ENCODE data around the gene ZNF423.

ZNF423 gene

GRCh38 chr16:49455991-49456745 is 399.7 kb downstream of the ZNF423 start:
- no peak for DNase-seq (ENCODE audit: low spot score)

DNA sequence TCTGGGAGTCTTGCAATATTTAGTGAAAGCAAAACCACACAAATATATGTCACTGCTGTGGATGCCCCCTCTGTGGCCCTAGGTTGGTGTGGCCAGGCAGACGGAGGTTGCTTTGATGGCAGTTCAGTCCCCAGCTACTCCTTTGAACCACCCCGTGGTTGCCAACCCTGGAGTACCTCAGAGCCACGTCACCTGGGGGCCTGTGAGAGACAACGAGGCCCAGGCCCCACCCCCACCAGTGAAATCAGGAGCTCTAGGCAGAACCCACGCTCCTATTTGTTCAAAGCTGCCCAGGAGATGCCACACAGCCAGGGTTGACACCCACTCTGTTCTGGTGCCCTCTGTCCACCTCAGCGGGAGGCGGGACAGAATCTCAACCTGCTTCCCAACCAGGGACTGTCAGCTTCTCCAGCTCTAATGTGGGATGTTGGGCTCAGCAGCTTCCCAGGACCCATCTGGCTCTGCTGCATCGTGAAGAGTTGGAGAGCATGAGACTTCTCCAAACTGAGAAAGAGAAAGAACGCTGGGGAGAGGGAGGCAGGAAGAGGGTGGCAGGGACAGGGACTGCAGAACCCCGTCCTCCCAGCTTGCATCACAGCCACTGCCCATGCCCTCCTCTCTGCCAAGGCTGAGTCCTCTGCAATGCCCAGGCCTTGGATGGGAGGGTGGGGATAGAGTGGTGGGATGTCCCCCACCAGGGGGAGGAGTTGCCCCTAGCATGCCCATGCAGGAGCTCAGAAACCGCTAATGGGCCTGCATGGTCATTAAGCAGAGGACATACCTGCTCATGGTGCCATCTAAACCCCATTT is 400.5 kb downstream of the ZNF423 start:
- DNase-seq (ENCODE audit: low spot score) = no peak

- no peak for DNase-seq (ENCODE audit: low spot score)
Observed at GRCh38 chr16:49454426-49455180, 401.3 kb downstream of the ZNF423 start.

GRCh38 chr16:49453983-49454382 is 401.9 kb downstream of the ZNF423 start:
- DNase-seq (ENCODE audit: low spot score) = no peak

DNA sequence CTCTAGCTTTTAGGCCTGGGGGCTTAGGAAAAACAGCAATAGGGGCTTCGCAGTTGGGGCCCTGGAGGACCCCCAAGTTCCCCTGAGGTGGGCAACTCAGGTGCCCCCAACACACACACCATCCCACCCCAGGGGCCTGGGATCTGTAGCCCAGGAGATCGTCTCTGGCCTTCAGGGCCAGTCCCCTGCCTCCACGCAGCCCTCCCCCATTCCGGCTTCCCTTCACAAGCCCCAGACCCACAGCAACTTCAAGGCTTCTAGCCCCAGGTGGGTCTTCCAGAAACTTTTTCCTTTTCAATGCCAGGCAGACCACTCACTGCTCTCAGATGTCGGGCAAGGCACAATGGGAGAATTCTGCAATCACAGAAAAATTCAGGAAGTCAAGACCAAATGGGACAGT is 402.9 kb downstream of the ZNF423 start:
- no peak for DNase-seq (ENCODE audit: low spot score)

DNA sequence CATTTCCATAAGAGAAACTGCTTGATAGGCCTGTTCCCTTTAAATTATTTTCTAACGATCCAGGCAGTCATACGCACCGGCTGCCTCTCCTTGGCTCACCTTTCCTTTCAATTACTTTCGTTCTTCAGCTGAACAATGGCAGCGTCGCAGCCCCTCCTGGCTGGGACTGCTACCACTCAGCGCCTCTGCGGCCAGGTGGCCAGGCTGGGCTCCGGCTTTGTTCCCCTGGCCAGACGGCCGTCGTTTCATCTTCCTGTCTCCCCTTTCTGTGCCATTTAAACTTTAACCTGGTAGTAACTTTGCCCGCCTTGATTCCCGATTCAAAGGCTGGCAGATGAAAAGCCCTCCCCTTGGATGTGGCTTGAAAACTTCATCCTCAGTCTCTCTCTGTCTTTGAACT is 403.3 kb downstream of the ZNF423 start:
- no peak for DNase-seq (ENCODE audit: low spot score)

GRCh38 chr16:49452108-49452507 is 403.8 kb downstream of the ZNF423 start:
- no peak for DNase-seq (ENCODE audit: low spot score)

- no peak for DNase-seq (ENCODE audit: low spot score)
Observed at GRCh38 chr16:49446805-49447204, 409.1 kb downstream of the ZNF423 start.

GRCh38 chr16:49443576-49443975 is 412.3 kb downstream of the ZNF423 start:
- DNase-seq (ENCODE audit: low spot score) = no peak

GRCh38 chr16:49442805-49443204 is 413.1 kb downstream of the ZNF423 start:
- DNase-seq (ENCODE audit: low spot score) = no peak

DNA sequence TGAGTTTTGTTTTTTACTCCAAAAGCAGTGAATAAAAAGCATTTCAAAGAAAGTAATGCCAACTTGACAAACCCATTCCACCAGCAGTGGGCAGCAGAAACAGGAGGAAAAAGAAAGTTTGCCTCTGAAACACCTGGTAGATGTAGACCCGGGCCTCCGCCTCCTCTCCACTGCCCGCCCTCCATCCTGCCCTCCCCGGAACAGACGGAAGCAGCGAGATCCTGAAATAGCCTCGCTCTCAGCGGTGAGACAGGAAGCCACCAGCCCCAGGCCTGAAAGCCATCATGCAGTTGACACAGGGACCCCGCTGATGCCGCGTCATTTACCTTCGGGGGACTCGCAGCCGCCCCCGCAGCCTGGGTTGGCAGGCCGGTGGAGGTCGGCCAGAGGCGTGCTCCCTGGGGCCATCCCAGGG is 414.5 kb downstream of the ZNF423 start:
- DNase-seq (ENCODE audit: low spot score) = peak; percentile 54

- DNase-seq (ENCODE audit: low spot score) = no peak
Observed at GRCh38 chr16:49440156-49441065, 415.5 kb downstream of the ZNF423 start.

- no peak for DNase-seq (ENCODE audit: low spot score)
Observed at GRCh38 chr16:49439676-49440075, 416.2 kb downstream of the ZNF423 start.

GRCh38 chr16:49439050-49439449 is 416.9 kb downstream of the ZNF423 start:
- no peak for DNase-seq (ENCODE audit: low spot score)

All from activated CD4-positive, alpha-beta T cell treated with anti-CD3 and anti-CD28 coated beads, Interleukin-2, Interleukin-4, amounts not matched to agents 100 ng/mL and 50 ng/mL, durations not matched to agents 16 hours and 8 hours (primary cell).